OCI-M2 (cell line): ENCODE measurements around the gene RAB10.
A peak's percentile ranks its signal among the peaks of the same experiment; 100 is the strongest.
"Not testable (repeated sequence)": the region's sequence is repeated elsewhere in the genome, so short reads cannot be mapped to it uniquely, and the experiment has no call there.

ENCODE experiments used
- DNase-seq: peaks from one replicate; lab custom pipeline; 2025; ENCODE audit not compliant: unreplicated experiment; lab: John Stamatoyannopoulos, UW

RAB10 gene

GRCh38 chr2:26144953-26145680 is 111.2 kb downstream of the RAB10 start:
- DNase-seq: peak; percentile 23

- DNase-seq: no peak
Observed at GRCh38 chr2:26148501-26148900, 114.6 kb downstream of the RAB10 start.

- no peak for DNase-seq
Observed at GRCh38 chr2:26150243-26150642, 116.4 kb downstream of the RAB10 start.

GRCh38 chr2:26157580-26157979 is 123.7 kb downstream of the RAB10 start:
- DNase-seq: no peak

- DNase-seq: no peak
Observed at GRCh38 chr2:26161926-26162325, 128.0 kb downstream of the RAB10 start.

- no peak for DNase-seq
Observed at GRCh38 chr2:26162963-26163362, 129.1 kb downstream of the RAB10 start.

- no peak for DNase-seq
Observed at GRCh38 chr2:26164231-26164630, 130.3 kb downstream of the RAB10 start.

GRCh38 chr2:26164641-26165211 is 130.8 kb downstream of the RAB10 start:
- no peak for DNase-seq

- no peak for DNase-seq
Observed at GRCh38 chr2:26165403-26165802, 131.5 kb downstream of the RAB10 start.

- DNase-seq: not testable (repeated sequence)
Observed at GRCh38 chr2:26166541-26166940, 132.7 kb downstream of the RAB10 start.

GRCh38 chr2:26168785-26169184 is 134.9 kb downstream of the RAB10 start:
- DNase-seq: no peak

- DNase-seq: no peak
Observed at GRCh38 chr2:26169226-26169625, 135.3 kb downstream of the RAB10 start.

GRCh38 chr2:26169681-26170414 is 136.0 kb downstream of the RAB10 start:
- DNase-seq: no peak

- DNase-seq: no peak
Observed at GRCh38 chr2:26170795-26171194, 136.9 kb downstream of the RAB10 start.

GRCh38 chr2:26172189-26172870 is 138.4 kb downstream of the RAB10 start:
- DNase-seq: no peak

- no peak for DNase-seq
Observed at GRCh38 chr2:26172871-26173775, 139.2 kb downstream of the RAB10 start, which contains the start of gene GAREM2. TSS of gene GAREM2 (plus strand) at chr2:26173088. CDS start at chr2:26173221, 133 bp downstream.

- no peak for DNase-seq
Observed at GRCh38 chr2:26173776-26174482, 140.0 kb downstream of the RAB10 start.

GRCh38 chr2:26174691-26175465 is 141.0 kb downstream of the RAB10 start:
- DNase-seq: no peak
